Trophoblast cell (in vitro differentiated cells and primary cell): ENCODE results near the gene PCGF5.
"Not testable (repeated sequence)": the region's sequence is repeated elsewhere in the genome, so short reads cannot be mapped to it uniquely, and the experiment has no call there.

Experiments used
- DNase-seq, 2 donors: peaks; one replicate each; pipeline ENCODE4 v3.0.0-alpha.2; 2016
- H2AFZ ChIP-seq: 2 replicates; pipeline ENCODE4 v1.6.1; 2013; ENCODE audit warnings: low read length, moderate library complexity, mild to moderate bottlenecking; ENCODE audit not compliant: insufficient read depth, poor library complexity
- H2AK5ac ChIP-seq: 2 replicates; pipeline ENCODE4 v1.6.1; 2013; ENCODE audit warnings: mild to moderate bottlenecking, low read length
- H2BK120ac ChIP-seq: 2 replicates; pipeline ENCODE4 v1.6.1; 2013; ENCODE audit warnings: low read length, mild to moderate bottlenecking, moderate library complexity; ENCODE audit not compliant: insufficient read depth, poor library complexity
- H2BK12ac ChIP-seq: 2 replicates; pipeline ENCODE4 v1.6.1; 2013; ENCODE audit warnings: mild to moderate bottlenecking, low read length, moderate library complexity
- H2BK5ac ChIP-seq: 2 replicates; pipeline ENCODE4 v1.6.1; 2013; ENCODE audit warnings: low read length, low read depth, moderate library complexity, mild to moderate bottlenecking; ENCODE audit not compliant: poor library complexity
- H3K14ac ChIP-seq: 2 replicates; pipeline ENCODE4 v1.6.1; 2013; ENCODE audit warnings: mild to moderate bottlenecking, low read length
- H3K18ac ChIP-seq: 2 replicates; pipeline ENCODE4 v1.6.1; 2013; ENCODE audit warnings: mild to moderate bottlenecking, low read length
- H3K23ac ChIP-seq: 2 replicates; pipeline ENCODE4 v1.6.1; 2013; ENCODE audit warnings: low read length
- H3K27ac ChIP-seq: 2 replicates; pipeline ENCODE4 v1.5.1; 2013; ENCODE audit warnings: low read depth, mild to moderate bottlenecking, inconsistent platforms, low read length, moderate library complexity
- H3K27me3 ChIP-seq: 2 replicates; pipeline ENCODE4 v1.6.1; 2013; ENCODE audit warnings: inconsistent platforms, mild to moderate bottlenecking, low read length, moderate library complexity; ENCODE audit not compliant: insufficient read depth
- H3K36me3 ChIP-seq, 2 experiments: 1 replicate in 1 of 2; 2 replicates in 1 of 2; pipeline ENCODE4 v1.6.1; 2013; ENCODE audit warnings: low read length in 2 of 2, mild to moderate bottlenecking in 2 of 2, moderate library complexity in 1 of 2; ENCODE audit not compliant: insufficient read depth in 2 of 2, control insufficient read depth in 1 of 2
- H3K4ac ChIP-seq: 2 replicates; pipeline ENCODE4 v1.6.1; 2013; ENCODE audit warnings: low read depth, mild to moderate bottlenecking, low read length, moderate library complexity
- H3K4me1 ChIP-seq, 2 experiments: 1 replicate in 1 of 2; 2 replicates in 1 of 2; pipeline ENCODE4 v1.6.1; 2013; ENCODE audit warnings: low read length in 2 of 2, mild to moderate bottlenecking in 2 of 2, moderate library complexity in 1 of 2; ENCODE audit not compliant: insufficient read depth in 2 of 2, control insufficient read depth in 1 of 2
- H3K4me2 ChIP-seq: 2 replicates; pipeline ENCODE4 v1.6.1; 2013; ENCODE audit warnings: inconsistent platforms, mild to moderate bottlenecking, low read length, moderate library complexity
- H3K4me3 ChIP-seq: 2 replicates; pipeline ENCODE4 v1.5.1; 2013; ENCODE audit warnings: mild to moderate bottlenecking, low read depth, low read length, inconsistent platforms
- H3K79me1 ChIP-seq: one replicate; pipeline ENCODE4 v1.6.1; 2013; ENCODE audit warnings: low read length
- H3K79me2 ChIP-seq: 2 replicates; pipeline ENCODE4 v1.6.1; 2013; ENCODE audit warnings: low read length, mild to moderate bottlenecking; ENCODE audit not compliant: control insufficient read depth, insufficient read depth, poor library complexity
- H3K9ac ChIP-seq: 2 replicates; pipeline ENCODE4 v1.6.1; 2013; ENCODE audit warnings: mild to moderate bottlenecking, low read length
- H3K9me3 ChIP-seq: 2 replicates; pipeline ENCODE4 v1.6.1; 2013; ENCODE audit warnings: low read depth, mild to moderate bottlenecking, control low read depth, inconsistent platforms, low read length; ENCODE audit not compliant: insufficient read depth
- H4K12ac ChIP-seq: 2 replicates; pipeline ENCODE4 v1.6.1; 2013; ENCODE audit warnings: low read depth, mild to moderate bottlenecking, low read length, moderate library complexity
- H4K8ac ChIP-seq: 2 replicates; pipeline ENCODE4 v1.6.1; 2013; ENCODE audit warnings: low read depth, mild to moderate bottlenecking, low read length, moderate library complexity
- H4K91ac ChIP-seq: one replicate; pipeline ENCODE4 v1.6.1; 2013; ENCODE audit warnings: low read depth, mild to moderate bottlenecking, low read length, moderate library complexity
- WGBS: extraction: QIAGEN DNeasy Blood & Tissue Kit; methylation state at CpG from one replicate; pipeline ENCODE4 v1.1.7; 2013; ENCODE audit warnings: missing lambda C conversion rate; ENCODE audit not compliant: insufficient read length, insufficient coverage; ENCODE audit errors: extremely low coverage; 5-methylcytosine and 5-hydroxymethylcytosine counted together

Gene PCGF5

DNA sequence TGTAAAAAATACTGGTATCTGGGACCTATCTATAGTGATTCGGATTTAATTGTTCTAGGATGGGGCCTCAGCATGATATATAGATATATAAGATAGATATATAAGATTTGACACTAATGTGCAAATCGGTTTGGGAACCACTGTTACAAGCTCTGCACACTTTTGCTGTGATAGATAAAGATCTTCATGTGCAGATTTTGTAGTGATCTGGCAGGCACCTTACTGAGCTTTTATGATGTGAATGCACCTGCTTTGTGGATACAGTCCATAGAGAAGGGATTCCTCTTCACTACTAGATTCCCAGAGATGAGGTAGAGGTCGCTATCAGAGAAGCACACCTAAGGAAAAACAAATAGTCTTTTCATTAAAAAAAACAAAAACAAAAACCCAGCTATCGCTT is 33.3 kb upstream of the PCGF5 start:
- Histone ChIP-seq H3K27me3 (no peaks in the 10 kb centered on the region), H4K12ac (no peak overlapping the region), H3K4me1 (peaks cover 9 to 10% of the 10 kb centered on the region in 2 experiments), H3K18ac (no peak overlapping the region), H3K79me2 (no peaks in the 10 kb centered on the region), H2AK5ac (no peak overlapping the region), H2AFZ (no peak overlapping the region), H3K4me2 (no peak overlapping the region), H2BK12ac (no peak overlapping the region), H3K36me3 (no peaks in the 10 kb centered on the region), H3K9ac (no peak overlapping the region), H3K27ac (no peak overlapping the region), H3K14ac (no peak overlapping the region), H2BK5ac (no peak overlapping the region), H3K23ac (no peak overlapping the region), H4K91ac (no peak overlapping the region), H2BK120ac (no peak overlapping the region), H3K4ac (no peak overlapping the region), H3K79me1 (no peaks in the 10 kb centered on the region), H4K8ac (no peak overlapping the region), H3K4me3 (no peak overlapping the region), H3K9me3 (no peaks in the 10 kb centered on the region)
- no peak for DNase-seq
- WGBS = no CpG with 5 or more reads among the region's 4 CpGs

DNA sequence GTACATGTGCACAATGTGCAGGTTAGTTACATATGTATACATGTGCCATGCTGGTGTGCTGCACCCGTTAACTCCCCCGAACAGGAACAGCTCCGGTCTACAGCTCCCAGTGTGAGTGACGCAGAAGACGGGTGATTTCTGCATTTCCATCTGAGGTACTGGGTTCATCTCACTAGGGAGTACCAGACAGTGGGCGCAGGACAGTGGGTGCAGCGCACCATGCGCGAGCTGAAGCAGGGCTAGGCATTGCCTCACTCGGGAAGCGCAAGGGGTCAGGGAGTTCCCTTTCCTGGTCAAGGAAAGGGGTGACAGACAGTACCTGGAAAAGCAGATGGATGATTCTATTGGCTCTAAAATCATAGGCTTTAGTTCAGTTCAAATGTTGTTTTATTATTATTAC is 32.5 kb upstream of the PCGF5 start:
- not testable (repeated sequence) for H3K14ac ChIP-seq
- WGBS = no CpG with 5 or more reads among the region's 11 CpGs

DNA sequence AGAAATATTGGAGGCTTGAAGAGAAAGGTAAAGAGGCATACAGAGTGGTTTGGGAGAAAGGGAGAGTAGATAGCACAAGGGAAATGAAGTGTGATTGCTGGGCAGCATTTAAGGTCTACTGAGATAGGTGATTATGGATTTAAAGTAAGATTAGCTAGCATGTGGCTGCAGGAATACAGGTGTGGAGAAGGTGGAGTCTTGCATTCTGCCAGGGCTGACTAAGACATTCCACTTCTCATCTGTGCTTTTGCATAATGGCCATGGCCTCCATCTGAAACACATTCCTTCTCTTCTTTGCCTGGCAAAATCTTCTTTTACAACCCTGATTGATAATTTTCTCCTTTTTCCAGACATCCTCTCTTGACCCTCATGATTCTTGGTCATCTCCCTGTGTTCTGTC is 31.6 kb upstream of the PCGF5 start:
- Histone ChIP-seq H2AK5ac (no peak overlapping the region), H3K27ac (no peak overlapping the region), H2BK120ac (no peak overlapping the region), H3K4me3 (no peak overlapping the region), H3K9me3 (no peaks in the 10 kb centered on the region), H3K27me3 (no peaks in the 10 kb centered on the region), H3K4me1 (peaks cover 9 to 10% of the 10 kb centered on the region in 2 experiments), H3K79me2 (no peaks in the 10 kb centered on the region), H3K18ac (no peak overlapping the region), H2BK12ac (no peak overlapping the region), H3K14ac (no peak overlapping the region), H3K36me3 (no peaks in the 10 kb centered on the region), H3K23ac (no peak overlapping the region), H4K8ac (no peak overlapping the region), H3K4ac (no peak overlapping the region), H3K79me1 (no peaks in the 10 kb centered on the region), H4K12ac (no peak overlapping the region), H2BK5ac (no peak overlapping the region), H3K4me2 (no peak overlapping the region), H3K9ac (no peak overlapping the region), H4K91ac (no peak overlapping the region), H2AFZ (no peak overlapping the region)
- DNase-seq = peak in 1 of 2 donors; percentile 16

More for the DNA sequence above, 32.5 kb upstream of the PCGF5 start:
- not testable (repeated sequence) for H4K8ac ChIP-seq, H2AFZ ChIP-seq, H3K9me3 ChIP-seq, H3K18ac ChIP-seq, H3K23ac ChIP-seq, H3K4me2 ChIP-seq, H3K27me3 ChIP-seq, DNase-seq, H3K27ac ChIP-seq, H3K79me1 ChIP-seq, H4K91ac ChIP-seq, H3K4me3 ChIP-seq, H3K4ac ChIP-seq, H2AK5ac ChIP-seq, H2BK120ac ChIP-seq, H2BK5ac ChIP-seq, H4K12ac ChIP-seq, H3K9ac ChIP-seq, H2BK12ac ChIP-seq, H3K36me3 ChIP-seq, H3K79me2 ChIP-seq
- peaks cover 9 to 10% of the 10 kb centered on the region in 2 experiments for H3K4me1 ChIP-seq

DNA sequence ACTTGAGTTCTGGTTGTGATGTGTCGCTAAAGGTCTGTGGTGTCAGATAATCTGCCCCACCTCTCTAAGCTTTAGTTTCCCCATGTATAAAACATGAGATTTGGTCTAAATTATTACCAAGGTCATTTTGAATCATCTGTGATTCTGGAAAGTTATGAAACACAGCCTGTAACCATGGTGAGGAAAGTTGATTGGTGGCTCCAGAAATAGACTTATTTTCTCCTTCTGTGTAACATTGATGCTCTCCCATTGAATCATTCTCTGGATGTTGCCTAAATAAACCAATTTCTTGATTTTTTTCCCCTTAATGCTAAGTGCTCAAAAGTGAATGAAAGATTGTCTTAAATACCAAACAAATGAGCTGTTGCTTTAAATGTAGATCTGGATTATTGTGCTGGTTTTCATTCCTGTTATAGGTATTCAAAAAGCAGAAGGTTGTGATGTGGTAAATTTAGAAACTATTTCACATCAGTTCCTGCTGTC is 30.0 kb upstream of the PCGF5 start:
- Histone ChIP-seq H3K4me3 (no peak overlapping the region), H3K4me2 (no peak overlapping the region), H3K36me3 (no peaks in the 10 kb centered on the region), H4K8ac (no peak overlapping the region), H4K91ac (no peak overlapping the region), H2BK120ac (no peak overlapping the region), H3K27ac (no peak overlapping the region), H3K9ac (no peak overlapping the region), H3K23ac (no peak overlapping the region), H2BK12ac (no peak overlapping the region), H3K27me3 (no peaks in the 10 kb centered on the region), H2AFZ (no peak overlapping the region), H3K18ac (no peak overlapping the region), H2AK5ac (no peak overlapping the region), H3K4ac (no peak overlapping the region), H4K12ac (no peak overlapping the region), H3K79me2 (no peaks in the 10 kb centered on the region), H3K79me1 (no peaks in the 10 kb centered on the region), H2BK5ac (no peak overlapping the region), H3K9me3 (no peaks in the 10 kb centered on the region), H3K14ac (no peak overlapping the region), H3K4me1 (peaks cover 1 to 2% of the 10 kb centered on the region in 2 experiments)
- DNase-seq = no peak
- WGBS = no CpG with 5 or more reads among the region's 1 CpG
